NCI-H526 treated with DMSO at 0.1 percent for 48 hours (cell line): ENCODE results near the gene FOXN3.
"Not testable (repeated sequence)": the region's sequence is repeated elsewhere in the genome, so short reads cannot be mapped to it uniquely, and the experiment has no call there.

Experiments
- DNase-seq: peaks from one replicate; lab custom pipeline; 2025; lab: John Stamatoyannopoulos, UW

Gene FOXN3

GRCh38 chr14:89277203-89277602 lies 139.8 kb downstream of the FOXN3 start:
- no peak for DNase-seq

- no peak for DNase-seq
Observed at GRCh38 chr14:89276424-89276975, 140.5 kb downstream of the FOXN3 start.

GRCh38 chr14:89270439-89271227 lies 146.4 kb downstream of the FOXN3 start:
- DNase-seq = no peak

DNA sequence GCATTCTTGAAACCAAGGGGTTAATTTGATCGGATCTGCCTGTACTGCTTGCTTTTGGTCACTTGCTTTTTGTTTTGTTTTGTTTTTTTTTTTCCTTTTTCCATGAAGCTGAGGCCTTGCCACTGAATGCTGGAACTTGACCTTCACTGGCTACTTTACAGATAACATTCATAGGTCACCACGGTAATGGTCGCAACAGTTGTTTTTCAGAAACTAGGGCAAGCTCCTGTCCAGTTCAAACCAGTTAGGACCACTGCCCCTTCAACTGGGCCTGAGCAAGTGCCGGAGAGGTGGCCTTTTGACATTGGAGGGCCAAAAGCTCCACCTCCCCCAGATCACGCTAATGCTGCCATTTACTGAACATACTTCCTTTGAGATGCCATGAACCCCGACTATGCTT lies 147.6 kb downstream of the FOXN3 start:
- no peak for DNase-seq

GRCh38 chr14:89268514-89268913 lies 148.5 kb downstream of the FOXN3 start:
- DNase-seq = no peak

DNA sequence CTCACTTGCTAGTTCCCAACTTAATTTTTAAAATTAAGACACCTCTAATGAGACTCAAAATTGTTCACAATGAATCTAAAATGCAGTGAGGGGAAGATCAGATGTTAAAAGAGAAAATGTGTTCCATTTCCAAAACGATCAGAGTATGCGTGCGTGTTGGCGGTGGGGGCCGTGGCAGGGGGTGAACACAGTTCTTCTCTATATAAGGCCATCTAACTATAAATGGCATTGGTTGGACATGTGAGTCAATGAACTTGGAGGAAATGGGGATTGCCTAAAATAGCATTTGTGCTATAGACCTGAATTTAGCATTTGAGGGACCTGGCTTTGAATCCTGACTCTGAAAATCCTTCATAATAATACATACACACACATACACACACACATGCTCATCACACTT lies 149.4 kb downstream of the FOXN3 start:
- DNase-seq = no peak

GRCh38 chr14:89267163-89267562 lies 149.9 kb downstream of the FOXN3 start:
- DNase-seq = no peak

GRCh38 chr14:89266754-89267153 lies 150.3 kb downstream of the FOXN3 start:
- no peak for DNase-seq

DNA sequence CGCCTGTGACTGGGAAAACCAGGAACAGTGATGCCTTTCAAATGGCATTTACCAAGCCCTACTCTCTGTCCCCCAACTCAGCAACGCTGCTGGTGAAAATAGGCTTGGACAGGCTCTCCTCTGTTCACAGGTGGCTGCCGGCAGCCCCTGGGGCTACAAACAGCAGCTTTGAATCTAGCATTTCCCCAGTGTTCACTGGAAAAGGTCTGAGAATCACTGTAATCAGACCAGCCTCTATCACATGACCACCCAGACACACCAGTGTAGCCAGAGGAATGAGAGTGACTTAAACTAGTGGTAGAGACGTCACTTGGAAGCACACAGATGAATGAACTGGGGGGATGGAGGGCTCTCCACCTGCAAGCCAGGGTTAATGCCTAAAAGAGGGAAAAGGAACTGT lies 151.8 kb downstream of the FOXN3 start:
- DNase-seq = no peak

- no peak for DNase-seq
Observed at GRCh38 chr14:89264196-89264800, 152.7 kb downstream of the FOXN3 start.

DNA sequence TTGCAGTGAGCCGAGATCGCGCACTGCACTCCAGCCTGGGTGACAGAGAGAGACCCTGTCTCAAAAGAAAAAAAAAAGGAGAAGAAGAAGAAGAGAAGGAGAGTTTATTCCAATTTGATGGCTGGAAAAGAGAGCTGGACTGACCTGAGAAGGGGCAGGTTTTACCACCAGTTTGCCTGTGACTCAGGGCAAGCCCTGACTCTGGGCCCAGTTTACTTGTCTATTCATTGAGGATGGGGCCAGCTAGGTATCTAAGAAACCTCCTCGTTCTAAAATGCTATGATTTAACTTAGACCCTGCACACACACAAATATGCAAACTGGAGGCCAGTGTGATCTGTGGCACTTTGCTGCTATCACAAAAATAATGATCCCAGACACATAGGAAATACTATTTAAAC lies 155.0 kb downstream of the FOXN3 start:
- no peak for DNase-seq

DNA sequence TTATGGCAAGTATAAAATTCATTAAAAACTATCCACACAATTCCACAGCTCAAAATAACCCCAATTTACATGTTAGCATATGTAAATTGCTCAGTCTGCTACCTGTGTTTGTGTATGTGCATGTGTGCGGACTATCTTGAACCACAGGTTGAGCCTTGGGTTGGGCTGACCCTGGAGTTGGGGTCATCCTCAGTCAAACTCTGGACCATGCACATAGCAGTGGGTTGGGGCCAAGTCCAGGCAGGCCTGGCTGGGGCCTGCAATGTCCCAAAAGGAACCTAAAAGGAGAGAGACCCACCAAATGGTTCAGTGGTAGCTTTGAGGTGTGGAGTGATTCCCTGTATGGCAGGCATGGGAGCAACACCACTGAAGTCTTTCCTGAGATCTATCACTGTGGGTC lies 156.1 kb downstream of the FOXN3 start:
- no peak for DNase-seq

- DNase-seq = no peak
Observed at GRCh38 chr14:89259951-89260609, 157.0 kb downstream of the FOXN3 start.

- no peak for DNase-seq
Observed at GRCh38 chr14:89258728-89259273, 158.2 kb downstream of the FOXN3 start.

DNA sequence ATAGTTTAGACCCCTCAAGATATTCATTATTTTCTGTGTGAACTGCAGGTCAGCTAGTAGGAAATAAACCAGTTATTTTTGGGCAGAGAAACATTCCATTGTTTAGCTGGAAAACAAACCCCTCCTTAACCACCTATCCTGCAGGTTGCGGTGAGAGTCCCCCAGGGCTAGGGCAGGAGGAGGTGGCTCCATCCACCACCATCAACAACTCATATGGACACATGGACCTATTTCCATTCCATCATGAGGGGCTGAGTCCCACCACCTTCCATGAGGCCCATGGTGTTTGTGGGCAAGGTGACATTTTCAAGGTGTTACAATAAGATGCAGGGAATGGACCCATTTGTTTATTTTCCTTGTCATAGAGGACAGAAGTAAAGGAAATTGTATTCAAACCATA lies 160.1 kb downstream of the FOXN3 start:
- no peak for DNase-seq

- DNase-seq = no peak
Observed at GRCh38 chr14:89256283-89256682, 160.8 kb downstream of the FOXN3 start.

DNA sequence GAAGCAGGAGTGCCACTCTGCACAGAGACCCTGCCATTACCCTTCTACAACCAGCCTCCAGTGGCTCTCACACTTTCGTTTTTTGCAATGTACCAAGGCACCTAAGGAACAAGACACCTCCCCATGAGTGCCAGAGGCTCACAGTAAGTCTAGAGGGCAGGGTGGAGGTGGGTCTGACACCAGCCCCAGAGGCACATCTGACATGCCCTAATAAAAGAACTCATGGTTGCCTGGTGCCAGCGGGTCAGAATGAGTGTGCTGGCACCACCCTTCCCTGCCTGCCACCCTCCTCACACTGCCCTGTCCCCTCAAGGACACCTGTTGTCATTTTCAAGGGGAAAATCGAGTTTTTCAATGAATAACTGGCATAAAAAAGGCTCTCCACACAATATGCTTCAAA lies 161.2 kb downstream of the FOXN3 start:
- no peak for DNase-seq

DNA sequence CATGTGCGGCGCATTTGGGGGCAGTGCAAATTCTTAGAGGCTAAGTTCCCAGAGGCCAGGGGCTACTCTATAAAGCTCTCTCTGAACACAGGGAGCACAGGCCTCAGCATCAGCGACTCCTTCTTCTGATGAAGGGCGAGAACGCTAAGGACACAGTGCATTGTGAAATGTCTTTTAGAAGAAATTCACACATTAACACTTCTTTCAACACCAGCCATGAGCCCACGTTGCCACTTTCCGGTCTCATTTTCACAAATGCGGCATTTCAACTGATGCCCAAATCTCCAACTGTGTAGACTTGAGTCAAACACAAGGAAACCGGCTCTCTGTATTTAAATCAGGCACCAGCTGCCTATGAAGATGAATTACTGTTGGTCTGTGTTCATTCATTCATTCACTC lies 162.0 kb downstream of the FOXN3 start:
- DNase-seq = no peak

GRCh38 chr14:89254166-89254909 lies 162.7 kb downstream of the FOXN3 start:
- DNase-seq = no peak

- DNase-seq = no peak
Observed at GRCh38 chr14:89252887-89253532, 164.0 kb downstream of the FOXN3 start.

- DNase-seq = no peak
Observed at GRCh38 chr14:89251061-89251460, 166.0 kb downstream of the FOXN3 start.

GRCh38 chr14:89250655-89250975 lies 166.4 kb downstream of the FOXN3 start:
- not testable (repeated sequence) for DNase-seq
